NCI-H2171 treated with DMSO at 0.1 percent for 48 hours (cell line): Measurements from ENCODE around the gene UVSSA.

Source experiments
- DNase-seq: peaks from one replicate; lab custom pipeline; 2025; lab: John Stamatoyannopoulos, UW

UVSSA gene

DNA sequence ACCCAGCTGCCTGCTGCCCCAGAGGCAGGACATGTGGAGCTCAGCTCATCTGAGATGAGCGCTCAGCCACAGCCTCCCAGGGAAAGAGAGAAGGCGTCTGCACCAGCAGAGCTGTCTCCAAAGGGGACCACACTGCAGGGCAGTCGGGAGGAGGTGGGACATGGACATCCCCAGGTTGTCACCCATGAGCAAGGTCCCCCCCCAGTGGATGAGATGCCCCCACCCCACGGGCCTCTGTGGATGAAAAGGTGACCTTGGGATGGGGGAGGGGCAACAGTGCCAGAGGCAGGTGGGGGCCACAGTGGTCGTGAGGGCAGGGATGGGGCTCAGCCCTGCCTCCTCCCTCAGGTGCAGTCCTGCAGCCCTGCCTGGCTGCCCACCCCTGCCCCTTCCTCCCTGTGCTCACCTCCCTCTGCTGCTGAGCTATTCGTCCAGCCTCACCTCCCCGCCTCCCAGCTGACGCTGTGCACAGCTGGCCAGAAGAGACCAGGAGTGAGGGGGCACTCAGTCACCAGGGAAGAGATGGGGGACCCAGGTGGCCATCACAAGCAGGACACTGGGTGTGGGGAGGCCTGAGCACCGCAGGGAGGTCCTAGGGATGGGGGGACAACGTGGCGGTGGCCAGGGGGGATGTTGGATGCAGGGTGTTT is 49.9 kb downstream of the UVSSA start:
- no peak for DNase-seq

DNA sequence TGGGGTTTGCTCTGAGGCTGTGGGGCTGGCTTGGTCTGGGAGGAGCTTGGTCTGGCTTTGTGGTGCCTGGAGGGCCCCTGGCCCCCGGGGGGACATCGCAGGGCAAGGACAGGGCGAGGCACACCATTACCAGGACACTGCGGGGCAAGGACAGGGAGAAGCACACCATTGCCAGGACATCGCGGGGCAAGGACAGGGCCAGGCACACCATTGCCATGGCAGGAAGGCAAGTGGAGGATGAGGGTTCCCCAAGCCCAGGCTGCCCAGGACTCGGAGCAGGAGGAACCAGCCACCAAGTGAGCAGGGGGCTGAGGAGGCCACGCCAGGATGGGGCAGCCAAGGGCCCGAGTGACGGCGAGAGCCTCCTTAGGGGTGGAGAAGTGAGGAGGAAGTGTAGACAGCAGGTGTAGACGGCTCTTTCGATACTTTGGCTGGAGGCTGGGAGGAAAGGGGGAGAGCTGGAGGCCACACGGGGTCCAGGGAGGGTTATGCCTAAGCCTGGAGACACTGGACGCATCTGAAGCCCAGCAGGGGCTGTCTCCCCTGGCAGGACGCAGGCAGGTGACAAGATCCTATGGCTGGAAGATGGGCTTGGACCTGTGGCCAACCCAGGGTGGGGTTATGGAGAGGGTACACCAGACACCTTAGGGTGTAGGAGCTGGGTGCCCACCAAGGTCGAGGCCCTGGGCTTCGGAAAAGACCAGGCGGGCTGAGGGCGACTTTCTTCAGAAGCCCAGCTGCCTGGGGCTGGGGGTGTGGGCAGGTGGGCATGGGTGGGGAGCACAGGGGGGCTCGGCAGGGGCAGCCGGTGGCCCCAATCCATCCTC is 51.9 kb downstream of the UVSSA start:
- DNase-seq = no peak

DNA sequence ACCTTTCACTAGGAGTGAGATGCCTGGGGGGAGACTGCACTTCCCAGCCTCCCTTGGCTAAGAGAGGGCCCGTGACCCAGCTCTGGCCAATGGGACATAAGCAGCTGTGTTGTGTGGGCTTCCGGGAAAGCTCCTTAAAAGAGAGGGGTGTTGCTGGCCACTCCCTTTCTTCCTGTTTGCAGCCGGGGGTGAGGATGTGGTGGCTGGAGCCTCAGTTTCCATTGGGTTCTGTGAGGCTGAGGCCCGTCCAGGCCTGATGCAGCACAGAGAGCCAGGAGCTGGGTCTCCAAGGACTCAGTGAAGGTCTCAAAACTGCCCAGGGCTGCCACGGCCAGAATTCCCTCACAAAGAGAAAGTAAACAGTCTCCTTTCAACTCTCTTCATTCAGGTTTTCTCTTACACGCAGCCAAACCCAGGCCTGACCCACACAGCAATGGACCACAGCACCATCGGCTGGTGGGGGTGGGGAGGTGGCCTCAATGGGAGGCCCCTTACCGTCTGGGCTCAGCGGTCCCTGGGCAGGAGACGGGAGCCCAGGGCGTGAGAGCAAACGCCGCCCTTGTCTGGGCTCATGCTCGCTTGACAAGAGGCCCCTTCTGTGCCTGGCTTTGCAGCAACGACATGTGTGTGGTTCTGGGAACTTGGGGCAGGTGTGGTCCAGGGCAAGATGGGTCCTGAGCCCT is 52.6 kb downstream of the UVSSA start:
- no peak for DNase-seq

DNA sequence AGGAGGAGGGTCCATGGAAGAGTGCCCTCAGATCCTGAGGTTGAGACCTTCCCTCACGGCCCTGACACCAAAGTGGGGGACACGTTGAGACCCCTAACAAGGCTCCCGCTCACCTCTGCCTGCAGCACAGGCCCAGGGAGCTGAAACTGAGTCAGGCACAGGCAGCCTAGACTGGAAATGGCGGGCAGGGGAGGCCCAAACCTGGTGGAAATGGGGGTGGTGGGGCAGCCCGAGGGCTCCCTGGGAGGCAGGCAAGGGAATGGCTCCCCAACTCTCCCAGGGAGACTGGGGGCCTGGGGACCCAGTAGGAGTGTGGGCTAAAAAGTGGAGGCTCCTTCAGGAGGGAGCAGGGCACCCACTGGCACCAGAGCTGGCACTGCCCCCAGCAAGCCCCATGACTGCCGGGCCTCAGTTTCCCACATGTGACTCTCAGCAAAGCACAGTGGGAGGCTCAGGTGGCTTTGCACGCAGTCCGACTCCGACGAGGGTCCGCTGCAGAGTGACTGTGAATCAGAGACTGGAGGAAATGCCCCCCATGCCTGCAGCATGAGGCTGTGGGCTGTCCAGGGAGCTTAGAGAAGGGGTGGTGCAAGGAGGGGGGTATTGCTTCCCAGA is 53.3 kb downstream of the UVSSA start:
- DNase-seq = no peak

DNA sequence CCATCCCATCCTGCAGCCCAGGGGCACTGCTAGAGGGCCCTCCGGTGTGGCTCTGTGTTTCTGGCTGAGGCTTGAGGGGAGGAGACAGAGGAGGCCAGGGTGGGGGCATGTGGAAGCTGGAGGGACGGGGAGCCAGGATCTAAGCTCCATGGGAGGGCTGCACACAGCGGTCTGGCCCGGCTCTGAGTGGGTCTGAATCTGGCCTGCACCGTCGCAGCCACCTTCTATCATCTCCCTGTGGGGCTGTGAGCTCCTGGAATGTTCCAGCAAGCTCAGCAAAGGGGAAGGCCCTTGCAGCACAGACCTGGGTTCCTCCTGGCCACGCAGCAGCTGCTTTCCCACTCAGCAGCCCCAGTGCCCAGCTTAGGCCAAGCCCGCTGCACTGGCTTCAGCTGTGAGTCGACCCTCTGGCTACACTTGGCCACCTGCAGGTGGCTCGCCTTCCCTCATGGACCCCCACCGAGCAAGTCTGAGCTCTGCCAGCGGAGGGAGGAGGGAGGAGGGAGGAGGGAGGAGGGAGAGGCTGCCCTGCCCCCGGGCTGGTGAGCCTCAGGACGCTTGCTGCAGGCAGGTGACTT is 53.9 kb downstream of the UVSSA start:
- no peak for DNase-seq

DNA sequence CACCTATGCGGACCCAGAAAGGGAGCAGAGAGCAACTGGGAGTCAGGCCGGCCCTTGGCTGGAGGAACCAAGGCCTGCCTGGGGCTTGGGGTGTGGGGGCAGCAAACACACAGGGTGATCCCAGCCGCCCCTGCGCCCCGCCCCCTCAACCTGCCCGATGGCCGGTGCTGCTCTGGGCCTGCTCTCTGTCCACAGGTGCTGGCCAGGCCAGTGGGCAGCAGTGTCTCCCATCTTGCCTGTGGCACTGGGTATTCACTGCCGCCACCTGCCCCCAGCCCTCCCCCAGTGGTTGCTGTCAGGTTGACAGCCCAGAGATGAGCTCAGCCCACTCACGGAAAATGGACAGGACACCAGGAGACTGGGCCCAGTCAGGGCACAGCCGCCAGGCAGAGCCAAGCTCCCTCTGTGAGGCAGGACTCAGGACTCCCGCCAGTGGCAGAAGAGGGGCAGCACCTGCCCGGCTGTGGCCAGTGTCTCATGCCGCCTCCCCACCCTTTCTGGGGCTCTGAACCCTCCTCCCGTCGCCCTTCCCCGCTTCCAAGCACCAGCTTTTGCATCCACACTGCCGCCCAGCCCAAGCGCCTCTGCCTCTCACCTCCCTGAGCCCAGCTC is 54.5 kb downstream of the UVSSA start:
- no peak for DNase-seq

DNA sequence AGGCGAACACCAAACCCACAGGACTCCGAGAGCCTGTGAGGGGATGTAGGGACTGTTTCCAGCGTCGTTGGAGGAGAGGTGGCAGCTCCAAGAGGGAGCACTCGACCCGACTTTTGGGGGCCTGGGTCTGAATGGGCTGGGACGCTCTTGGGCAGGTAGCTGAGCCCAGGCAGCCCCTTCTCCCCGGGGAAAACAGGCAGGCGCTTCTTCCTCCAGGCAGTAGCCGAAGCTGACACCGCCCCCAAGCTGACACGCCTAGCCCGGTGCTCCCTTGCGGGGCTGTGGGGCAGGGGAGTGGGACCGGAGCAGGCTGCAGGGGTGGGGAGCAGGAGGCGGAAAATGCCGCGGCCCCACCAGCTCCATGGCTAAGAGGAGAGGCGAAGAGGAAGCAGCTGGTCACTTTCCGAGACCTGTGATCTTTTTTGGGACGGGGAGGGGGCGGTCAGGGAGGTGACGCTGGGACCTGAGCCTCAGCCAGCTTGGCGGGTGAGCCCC is 55.1 kb downstream of the UVSSA start:
- DNase-seq = no peak

DNA sequence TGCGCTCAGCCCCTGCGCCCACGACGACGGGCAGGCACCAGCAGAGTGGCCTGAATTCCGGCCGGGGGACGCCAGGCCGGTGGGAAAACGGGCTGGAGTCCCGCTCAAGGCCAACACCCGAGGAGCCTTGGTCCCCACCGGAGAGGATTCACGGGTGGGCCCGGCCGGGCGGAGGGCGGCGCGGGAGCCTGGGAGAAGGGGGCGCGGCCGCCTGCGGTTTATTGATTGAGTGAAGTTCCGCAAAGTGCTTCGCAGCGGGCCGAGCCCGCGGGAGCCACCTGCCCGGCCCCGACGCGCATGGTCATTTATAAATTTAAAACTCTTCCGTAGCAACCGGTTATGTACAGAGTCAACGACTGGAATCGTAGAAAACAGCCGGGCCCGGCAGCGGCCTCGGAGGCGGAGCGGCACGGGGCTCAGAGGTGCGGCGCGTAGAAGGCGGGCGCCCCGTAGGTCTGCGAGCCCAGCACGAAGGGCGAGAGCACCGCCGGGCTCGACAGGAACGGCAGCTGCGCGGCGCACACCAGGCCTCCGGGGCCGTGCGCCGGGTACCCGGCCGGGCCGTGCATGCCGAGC is 55.6 kb downstream of the UVSSA start:
- DNase-seq = no peak

DNA sequence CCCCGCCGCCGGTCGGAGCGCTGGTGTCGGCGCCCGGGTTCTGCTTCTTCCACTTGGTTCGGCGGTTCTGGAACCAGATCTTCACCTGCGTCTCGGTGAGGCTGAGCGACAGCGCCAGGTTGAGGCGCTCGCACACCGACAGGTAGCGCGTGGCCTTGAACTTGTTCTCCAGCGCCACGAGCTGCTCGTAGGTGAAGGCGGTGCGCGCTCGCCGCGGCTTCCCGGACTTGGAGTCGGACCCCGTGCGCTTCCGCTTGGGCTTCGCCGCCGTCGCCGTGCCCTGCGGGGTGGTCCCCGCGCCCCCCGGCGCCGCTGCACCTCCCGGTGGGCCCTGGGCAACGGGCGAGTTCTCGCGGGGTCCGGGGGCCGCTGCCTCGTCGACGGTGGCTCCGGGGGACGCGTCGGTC is 56.2 kb downstream of the UVSSA start:
- no peak for DNase-seq

DNA sequence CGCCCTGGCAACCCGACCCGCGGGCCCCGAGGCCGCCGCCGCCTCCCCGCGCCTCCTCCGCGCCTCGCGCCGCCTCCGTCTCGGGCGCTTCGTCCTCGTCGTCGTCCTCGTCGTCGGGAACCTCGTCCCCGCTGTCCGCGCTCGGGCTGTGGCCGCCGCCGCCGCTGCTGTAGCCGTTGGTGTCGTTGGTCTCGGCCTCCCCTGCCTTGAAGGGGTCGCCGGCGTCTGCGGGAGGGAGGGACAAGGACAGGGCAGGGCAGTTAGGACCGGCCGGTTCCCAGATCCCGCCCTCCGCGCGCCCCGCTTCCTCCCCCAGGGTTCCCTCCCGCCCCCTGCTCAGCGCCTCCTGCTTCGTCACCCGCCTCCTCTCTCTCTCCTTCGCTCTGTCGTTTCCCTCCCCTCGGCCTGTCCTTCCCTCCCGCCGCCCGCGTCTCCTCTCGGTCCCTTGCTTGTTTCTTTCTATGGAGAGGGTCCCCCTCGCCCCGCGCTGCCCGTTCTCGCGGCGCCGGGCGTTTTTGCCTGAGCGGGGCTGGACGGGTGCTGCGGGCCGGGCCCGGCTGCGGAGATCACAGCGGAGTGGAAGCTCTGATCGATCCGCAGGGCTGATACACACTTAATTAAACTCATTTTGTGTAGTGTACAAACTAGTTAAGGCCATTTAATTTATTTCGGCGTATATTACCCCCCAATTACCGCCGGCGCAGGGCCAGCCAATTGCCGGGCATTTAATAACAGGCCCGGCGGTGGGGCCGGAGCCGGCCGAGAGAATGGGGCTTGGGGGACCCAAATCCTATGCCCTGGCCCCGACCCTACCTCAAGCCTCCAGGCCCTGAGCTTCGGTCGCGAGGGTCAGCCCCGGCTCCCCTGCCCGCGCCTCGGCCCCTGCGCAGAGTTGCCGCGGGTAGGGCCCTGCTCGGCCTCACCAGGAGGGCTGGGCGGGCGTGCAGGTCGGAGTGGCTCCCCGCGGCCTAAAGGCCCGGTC is 56.9 kb downstream of the UVSSA start:
- no peak for DNase-seq

DNA sequence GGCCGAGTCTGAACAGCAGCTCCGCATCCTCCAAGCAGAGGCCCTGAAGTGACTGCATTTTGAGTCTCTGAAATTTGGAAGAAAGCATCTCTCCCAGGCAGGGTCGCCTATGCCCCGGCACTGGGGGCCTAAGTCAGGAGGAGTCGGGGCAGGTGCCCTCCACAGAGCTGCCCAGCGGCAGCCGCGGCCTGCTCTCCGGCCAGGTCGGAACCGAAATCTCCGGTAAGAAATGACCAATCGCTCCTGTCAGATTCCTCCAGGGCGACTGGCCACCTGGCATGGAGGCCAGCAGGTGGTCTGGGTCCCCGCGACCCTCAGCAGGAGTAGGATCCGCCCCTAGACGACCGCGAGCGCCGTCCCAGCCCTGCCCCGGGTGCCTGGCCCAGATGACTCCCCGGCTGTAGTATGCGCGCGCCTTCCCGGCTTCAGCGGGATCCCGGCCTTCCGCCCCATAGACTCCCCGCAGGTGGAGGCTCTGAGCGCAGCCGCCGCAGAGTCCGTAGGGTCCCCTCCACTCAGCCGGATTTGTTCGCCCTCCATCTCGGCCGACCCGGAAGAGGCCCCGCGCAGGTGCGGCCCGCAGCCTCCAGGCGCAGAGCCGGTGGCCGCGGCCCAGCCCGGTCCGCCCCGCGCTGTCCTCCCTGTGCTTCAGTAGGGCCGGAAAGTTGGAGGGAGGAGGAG is 57.7 kb downstream of the UVSSA start:
- DNase-seq = no peak

DNA sequence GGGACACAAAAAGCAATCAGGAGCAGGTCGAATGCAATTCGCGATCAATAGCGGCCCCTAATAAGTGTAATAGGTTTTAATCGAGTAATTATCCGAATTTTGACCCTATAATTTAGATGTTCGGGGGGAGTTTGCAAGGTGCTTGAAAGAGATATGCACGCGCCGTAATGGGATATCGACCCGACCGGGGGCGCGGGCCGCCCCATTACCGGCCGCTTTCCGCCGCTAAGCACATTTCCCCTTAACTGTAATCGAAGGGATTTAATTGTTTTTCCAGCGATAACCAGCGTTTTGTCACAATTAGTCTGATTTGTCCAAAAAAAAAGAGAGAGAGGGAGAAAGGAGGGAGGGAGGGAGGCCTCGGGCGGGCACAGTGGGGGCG is 58.2 kb downstream of the UVSSA start:
- DNase-seq = no peak

DNA sequence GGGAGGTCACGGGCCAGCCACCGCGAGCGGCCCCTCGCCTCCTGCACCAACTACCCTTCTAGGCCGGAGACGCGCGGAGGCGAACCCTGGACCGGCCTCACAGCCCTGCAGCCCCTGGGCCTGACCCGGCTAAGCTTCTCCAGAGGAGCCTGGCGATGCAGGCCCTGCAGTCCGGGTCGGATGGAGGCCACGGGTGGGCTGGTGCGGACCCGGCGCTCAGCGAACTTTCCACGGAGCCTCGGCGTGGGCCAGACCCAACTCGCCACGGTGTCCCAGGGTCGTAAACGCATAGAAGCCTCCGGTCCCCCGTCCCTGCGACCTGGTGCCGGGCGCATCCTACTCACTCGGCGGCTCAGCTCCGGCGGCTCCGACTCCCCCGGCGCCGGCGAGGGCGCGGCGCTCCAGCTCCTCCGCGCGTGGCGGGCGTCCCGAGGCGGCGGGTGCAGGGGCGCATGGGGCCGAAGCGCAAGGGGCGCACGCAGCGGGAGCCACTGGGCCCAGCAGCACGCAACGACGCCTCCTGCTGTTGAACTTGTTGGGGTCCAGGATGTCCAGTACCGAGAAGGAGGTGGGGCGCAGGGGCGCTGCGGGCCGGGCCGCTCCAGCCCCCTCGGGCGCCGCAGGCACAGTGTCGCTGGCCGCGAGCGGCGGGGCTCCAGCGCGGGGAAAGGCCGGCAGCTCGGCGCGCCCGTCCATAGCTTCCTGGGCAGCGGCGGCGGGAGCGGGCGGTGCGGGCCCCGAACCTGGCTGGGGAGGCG is 58.8 kb downstream of the UVSSA start:
- no peak for DNase-seq

DNA sequence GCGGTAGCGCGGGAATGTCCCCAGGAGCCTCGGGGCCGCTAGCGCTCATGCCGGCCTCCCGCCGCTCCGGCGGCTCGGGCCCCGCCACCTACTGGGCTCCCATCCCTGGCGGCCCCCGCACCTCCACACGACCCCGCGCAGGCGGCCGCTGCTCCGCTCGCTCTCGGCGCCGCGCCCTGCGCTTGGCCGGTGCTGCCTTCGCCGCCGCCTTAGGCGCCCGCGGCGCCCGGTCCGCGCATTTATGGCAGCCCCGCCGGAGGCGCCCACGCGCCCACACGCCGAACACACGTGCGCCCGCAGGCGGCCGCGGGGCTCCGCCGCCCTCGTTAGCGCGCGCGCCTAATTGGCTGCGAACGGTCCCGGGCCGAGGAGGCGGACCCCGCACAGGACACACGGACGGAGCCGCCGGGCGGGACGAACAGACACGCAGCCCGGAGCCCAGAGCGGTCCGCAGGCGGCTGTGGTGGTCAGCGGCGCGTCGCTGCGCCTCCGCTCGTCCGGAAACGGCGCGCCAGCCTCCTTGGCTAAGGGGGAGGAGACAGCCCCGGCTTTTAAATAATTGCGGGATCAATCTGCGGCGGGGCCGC is 59.5 kb downstream of the UVSSA start, which contains the start of gene NKX1-1:
TSS of gene NKX1-1 (minus strand) at position 49 of the 587 bp plus-strand sequence. CDS start at position 49, 0 bp downstream.
- DNase-seq = no peak

DNA sequence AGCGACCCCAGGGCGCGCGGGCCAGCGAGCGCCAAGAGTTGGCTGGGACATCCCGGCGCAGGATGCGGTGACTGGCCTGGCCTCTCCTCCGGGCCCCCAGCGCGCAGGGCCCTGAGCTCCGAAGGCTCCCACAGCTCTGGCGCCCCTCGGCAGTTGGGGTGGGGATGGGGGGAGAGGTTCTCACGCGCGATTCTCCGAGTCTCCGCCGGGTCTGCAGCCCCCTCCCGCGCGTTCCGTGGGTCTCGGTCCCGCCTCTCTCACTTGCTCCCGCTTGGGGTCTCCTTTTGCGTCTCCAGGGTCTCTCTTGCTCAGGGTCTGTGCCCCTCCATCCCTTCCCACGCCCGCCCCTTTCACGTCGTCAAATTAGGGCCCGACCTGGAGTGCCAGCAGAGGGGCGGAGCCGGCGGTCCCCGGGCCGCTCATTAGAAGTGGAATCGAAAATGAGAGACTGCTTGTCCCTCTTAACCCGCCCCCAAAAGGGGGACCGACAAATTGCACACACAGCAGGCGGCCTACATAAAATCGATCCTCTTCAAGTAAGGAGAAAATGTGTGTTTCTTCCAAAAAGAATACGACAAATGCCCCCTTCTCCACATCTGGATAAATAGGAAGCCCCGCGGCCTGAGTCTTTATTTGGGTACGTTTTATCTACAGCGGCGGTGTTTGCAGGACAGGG is 60.1 kb downstream of the UVSSA start:
- no peak for DNase-seq

DNA sequence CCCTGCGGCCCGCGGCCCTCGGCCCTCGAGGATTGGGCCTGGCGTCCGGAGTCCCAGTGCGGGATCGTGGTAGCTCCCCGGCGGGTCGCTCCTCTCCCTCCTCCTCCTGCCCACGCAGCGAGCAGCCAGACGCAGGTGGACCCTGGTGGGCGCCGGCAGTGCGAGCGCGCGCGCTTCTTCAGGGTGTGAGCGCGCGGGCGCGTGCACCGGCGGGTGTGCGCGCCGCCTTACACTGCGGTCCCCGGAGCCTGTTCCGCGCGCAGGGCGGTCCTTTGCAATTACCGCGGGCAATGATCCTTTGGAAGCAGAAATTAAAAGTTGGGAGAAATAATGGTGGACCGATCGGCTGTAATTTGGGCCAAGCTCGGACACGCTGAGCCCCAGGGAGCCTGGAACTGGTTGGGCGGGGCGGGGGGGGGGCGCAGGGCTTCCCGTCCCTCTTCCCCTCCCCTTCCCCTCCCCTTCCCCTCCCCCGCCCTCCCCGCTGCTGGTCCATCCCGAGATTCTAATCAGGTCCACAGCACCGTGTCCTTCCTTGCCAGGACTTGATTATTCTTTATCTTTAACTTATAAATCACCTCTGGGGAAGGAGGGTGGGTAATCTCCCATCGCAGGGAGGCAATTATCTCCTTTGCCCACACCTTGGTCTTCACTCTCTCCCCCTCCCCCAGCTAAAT is 60.8 kb downstream of the UVSSA start:
- no peak for DNase-seq

DNA sequence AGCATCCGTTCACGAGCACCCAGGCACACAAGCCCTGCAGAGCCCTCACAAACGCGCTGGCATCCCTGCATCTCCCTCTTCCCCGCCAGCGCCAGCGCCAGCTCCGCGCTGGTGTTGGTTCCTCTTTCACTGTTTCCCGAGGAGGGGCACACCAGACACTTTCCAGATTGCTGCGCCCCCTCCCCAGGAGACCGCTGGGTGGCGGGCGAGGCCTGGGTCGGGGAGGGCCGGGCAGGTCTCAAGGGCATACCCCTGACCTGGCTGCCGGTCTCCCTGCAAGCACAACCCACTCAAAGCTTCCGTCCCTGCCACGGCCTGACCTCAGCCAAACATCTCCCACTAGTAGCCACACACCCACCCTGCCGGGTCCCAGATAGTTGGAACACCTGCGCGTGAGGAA is 61.4 kb downstream of the UVSSA start:
- DNase-seq = no peak
